Prostate gland (tissue), 2 donors: ENCODE measurements around the gene UMODL1. TPM values are rescaled to one million over a fixed set of nuclear protein-coding genes. Genes with fewer than 3 reads are reported as not detected.

Experiments
- DNase-seq: peaks from one replicate; pipeline ENCODE4 v3.0.0-alpha.2; 2019; ENCODE audit warnings: low spot score
- H3K27ac ChIP-seq, 2 donors: fragments of 200-600 bp; sonication (generic); 2 replicates each; pipeline ENCODE4 v1.5.1; 2017 to 2019
- H3K27me3 ChIP-seq: fragments of 200-600 bp; sonication (generic); replicated peaks from 2 replicates; pipeline ENCODE4 v1.5.1; 2019; ENCODE audit not compliant: insufficient read depth
- H3K36me3 ChIP-seq, 2 donors: fragments of 200-600 bp; sonication (generic); 1 replicate in 1 of 2; 2 replicates in 1 of 2; pipeline versions ENCODE4 v1.5.1 to v1.8.1; 2017 to 2019
- H3K4me1 ChIP-seq: fragments of 200-600 bp; sonication (generic); replicated peaks from 2 replicates; pipeline ENCODE4 v1.5.1; 2019
- H3K4me3 ChIP-seq, 2 donors: fragments of 200-600 bp; sonication (generic); 2 replicates each; pipeline ENCODE4 v1.5.1; 2017 to 2019
- H3K9me3 ChIP-seq: fragments of 200-600 bp; sonication (generic); 2 replicates; pipeline ENCODE4 v1.5.1; 2017
- POLR2A ChIP-seq: fragments of 450-650 bp; IDR thresholded peaks from one replicate; pipeline ENCODE4 v1.6.1; 2016; ENCODE audit warnings: antibody characterized with exemption, mild to moderate bottlenecking
- POLR2AphosphoS5 ChIP-seq: sonication (generic); formaldehyde crosslinking; IDR thresholded peaks from one replicate; pipeline ENCODE4 v1.6.1; 2017; ENCODE audit warnings: antibody characterized with exemption
- WGBS: methylation state at CpG from one replicate; pipeline ENCODE4 v1.1.5; 2018; 5-methylcytosine and 5-hydroxymethylcytosine counted together
- intact Hi-C: fragments of 100-400 bp; cut with DNase I; formaldehyde crosslinking; loops from one replicate; pipeline ENCODE4 v1.14.2; 2022
- total RNA-seq, 2 donors: library from RNA; depleted of rRNA; stranded (reverse); fragments of >200 nt; gene quantifications; one replicate each; pipeline ENCODE4 v1.1.0, GENCODE V29; 2016
- TF ChIP-seq, protein P1 (sequence below), 4 experiments: fragments of 200-600 bp in 2 of 4; fragments of 450-650 bp in 2 of 4; sonication (generic) in 2 of 4; IDR thresholded peaks; 1 replicate in 3 of 4; 2 replicates in 1 of 4; pipeline ENCODE4 v1.5.1; 2016 to 2019; ENCODE audit warnings: antibody characterized with exemption in 4 of 4, mild to moderate bottlenecking in 2 of 4, moderate library complexity in 2 of 4

UMODL1 gene
- total RNA-seq, 2 donors from 2014 or later = 0.14 to 0.57 TPM

DNA sequence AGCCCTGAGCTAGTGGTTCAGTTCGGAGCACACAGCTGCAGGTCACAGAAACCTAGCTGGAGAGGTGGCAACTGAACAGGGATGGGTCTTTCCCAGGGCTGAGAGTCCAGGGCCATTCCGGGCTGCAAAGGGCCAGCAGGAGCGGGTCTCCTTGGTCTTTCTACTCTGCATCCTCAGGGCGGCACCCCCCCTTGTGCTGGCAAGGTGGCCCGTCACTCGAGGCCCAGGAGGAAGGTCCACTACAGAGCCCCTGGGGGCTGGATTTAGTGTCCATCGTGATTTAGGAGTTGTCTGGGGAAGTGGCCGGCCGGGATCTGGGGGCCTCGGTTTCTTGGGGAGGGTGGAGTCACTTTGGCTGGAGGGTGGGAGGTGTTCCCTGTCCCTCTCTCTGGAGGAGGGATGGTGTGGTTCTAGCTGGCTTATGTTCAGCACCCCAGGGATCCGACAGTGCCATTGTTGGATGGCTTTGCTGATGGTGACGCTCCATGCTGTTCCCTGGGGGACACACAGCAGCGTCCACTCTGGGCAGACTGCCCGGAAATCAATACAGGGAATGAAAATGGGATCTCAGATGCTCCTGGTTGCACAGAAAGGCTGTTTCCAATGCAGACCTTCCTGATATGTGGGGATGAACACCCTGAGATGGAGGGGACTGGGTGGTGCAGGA, 64.4 kb downstream of the UMODL1 start:
- WGBS = 82% methylated on average over 14 of the region's 14 CpGs
- no peak for TF ChIP-seq POLR2A
- TF ChIP-seq, protein P1, sequence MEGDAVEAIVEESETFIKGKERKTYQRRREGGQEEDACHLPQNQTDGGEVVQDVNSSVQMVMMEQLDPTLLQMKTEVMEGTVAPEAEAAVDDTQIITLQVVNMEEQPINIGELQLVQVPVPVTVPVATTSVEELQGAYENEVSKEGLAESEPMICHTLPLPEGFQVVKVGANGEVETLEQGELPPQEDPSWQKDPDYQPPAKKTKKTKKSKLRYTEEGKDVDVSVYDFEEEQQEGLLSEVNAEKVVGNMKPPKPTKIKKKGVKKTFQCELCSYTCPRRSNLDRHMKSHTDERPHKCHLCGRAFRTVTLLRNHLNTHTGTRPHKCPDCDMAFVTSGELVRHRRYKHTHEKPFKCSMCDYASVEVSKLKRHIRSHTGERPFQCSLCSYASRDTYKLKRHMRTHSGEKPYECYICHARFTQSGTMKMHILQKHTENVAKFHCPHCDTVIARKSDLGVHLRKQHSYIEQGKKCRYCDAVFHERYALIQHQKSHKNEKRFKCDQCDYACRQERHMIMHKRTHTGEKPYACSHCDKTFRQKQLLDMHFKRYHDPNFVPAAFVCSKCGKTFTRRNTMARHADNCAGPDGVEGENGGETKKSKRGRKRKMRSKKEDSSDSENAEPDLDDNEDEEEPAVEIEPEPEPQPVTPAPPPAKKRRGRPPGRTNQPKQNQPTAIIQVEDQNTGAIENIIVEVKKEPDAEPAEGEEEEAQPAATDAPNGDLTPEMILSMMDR (IDR thresholded peaks at IDR 0.05) = no peak
- TF ChIP-seq POLR2AphosphoS5 = no peak
- intact Hi-C loops = no loop called here

DNA sequence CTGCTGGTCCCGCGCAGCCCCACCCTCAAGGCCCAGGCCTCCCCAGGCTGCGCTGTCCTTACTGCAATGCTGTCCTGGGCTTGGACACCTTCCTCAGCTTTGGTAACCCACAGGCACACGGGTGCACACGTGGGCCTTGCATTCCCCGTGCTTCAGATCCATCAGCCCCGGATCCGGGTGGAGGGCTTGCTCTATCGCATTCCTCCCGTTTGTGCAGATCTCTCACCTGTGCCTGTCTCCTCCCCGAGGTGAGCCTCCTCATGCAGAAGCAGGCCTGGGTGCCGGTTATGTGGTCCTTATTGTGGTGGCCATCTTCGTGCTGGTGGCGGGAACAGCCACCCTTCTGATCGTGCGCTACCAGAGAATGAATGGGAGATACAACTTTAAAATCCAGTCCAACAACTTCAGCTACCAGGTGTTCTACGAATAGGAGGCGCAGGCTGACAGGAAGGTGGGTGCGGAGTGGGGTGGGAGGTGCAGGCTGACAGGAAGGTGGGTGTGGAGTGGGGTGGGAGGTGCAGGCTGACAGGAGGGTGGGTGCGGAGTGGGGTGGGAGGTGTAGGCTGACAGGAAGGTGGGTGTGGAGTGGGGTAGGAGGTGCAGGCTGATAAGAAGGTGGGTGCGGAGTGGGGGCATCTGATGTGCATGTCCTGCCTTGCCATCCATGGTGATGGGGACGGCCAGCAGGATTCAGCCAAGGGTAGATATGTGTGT, 66.2 kb downstream of the UMODL1 start:
- intact Hi-C loops = no loop called here
- TF ChIP-seq POLR2A (no peak), POLR2AphosphoS5 (no peak)
- TF ChIP-seq, protein P1 (IDR thresholded peaks at IDR 0.05) = no peak
- Histone ChIP-seq H3K4me3 (no peak overlapping the region), H3K36me3 (no peaks in the 10 kb centered on the region), H3K27me3 (no peaks in the 10 kb centered on the region), H3K27ac (no peak overlapping the region), H3K9me3 (no peaks in the 10 kb centered on the region), H3K4me1 (no peaks in the 10 kb centered on the region)
- 72% methylated on average over 20 of the region's 22 CpGs for WGBS
- DNase-seq = no peak

More for the DNA sequence above, 64.4 kb downstream of the UMODL1 start:
- Histone ChIP-seq H3K9me3 (no peaks in the 10 kb centered on the region), H3K27me3 (no peaks in the 10 kb centered on the region), H3K27ac (no peak overlapping the region), H3K4me1 (no peaks in the 10 kb centered on the region), H3K4me3 (no peak overlapping the region), H3K36me3 (no peaks in the 10 kb centered on the region)
- no peak for DNase-seq

DNA sequence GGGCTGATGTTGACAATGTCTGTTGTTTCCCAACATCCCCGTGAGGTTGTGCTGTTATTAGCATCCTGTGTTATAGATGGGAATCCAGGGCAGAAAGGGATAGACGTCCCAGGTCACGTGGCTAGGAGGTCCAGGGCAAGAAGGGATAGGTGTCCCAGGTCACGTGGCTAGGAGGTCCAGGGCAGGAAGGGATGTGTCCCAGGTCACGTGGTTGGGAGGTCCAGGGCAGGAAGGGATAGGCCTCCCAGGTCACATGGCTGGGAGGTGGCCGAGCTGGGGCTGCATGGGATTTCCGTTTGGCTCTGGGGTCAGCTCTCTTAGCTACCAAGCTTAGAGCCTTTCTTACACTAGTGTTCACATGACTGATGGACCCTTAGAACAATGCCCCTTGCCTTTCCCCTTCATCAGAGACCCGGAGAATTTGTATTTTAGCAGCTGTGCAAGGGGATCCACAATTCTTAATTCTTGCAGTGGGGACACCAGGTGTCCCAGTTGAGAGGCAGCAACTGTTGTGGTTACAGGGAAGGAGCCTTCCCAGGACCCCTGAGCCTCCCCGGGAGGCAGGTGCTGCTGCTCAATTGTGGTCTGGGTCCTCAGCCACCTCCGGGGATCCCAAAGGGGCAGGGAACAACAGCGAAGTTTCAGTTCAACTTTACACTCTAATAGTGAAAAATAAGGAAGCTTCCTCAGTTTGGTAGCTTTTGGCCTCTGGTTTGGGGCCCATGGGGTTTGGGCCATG, 69.2 kb downstream of the UMODL1 start:
- Histone ChIP-seq H3K9me3 (no peaks in the 10 kb centered on the region), H3K4me1 (no peaks in the 10 kb centered on the region), H3K4me3 (no peak overlapping the region), H3K27ac (no peak overlapping the region), H3K27me3 (no peaks in the 10 kb centered on the region), H3K36me3 (no peaks in the 10 kb centered on the region)
- no peak for DNase-seq
- 84% methylated on average over 11 of the region's 11 CpGs for WGBS
- TF ChIP-seq POLR2AphosphoS5 = no peak
- TF ChIP-seq, protein P1 (IDR thresholded peaks at IDR 0.05) = no peak
- TF ChIP-seq POLR2A = no peak
- intact Hi-C loops = loop anchor here (10.0 kb wide), 1 partner anchor 424 kb away; no protein-coding TSS in a partner anchor

DNA sequence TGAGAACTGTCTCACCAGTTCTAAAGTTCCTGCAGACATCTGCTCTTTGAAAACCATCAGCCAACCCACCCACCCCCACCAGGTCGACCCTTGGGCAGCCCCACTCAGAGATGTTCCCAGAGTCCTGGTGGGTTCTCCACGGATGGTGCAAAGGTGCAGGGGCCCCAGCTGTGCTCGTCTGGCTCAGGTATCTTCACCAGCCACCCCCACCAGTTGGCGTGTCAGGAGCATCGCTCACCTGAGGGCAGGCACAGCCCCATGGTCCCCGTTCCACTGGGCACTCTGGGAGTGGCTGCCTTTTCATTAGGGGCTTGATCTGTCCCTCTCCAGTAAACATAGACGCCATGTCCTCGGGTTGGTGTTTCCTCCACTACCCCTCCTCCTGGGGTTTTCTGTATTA, 70.5 kb downstream of the UMODL1 start:
- WGBS = 85% methylated on average over 8 of the region's 8 CpGs
- H3K9me3 ChIP-seq = no peaks in the 10 kb centered on the region
- TF ChIP-seq POLR2A (no peak), POLR2AphosphoS5 (no peak)
- TF ChIP-seq, protein P1 (IDR thresholded peaks at IDR 0.05) = no peak
- no peaks in the 10 kb centered on the region for H3K27me3 ChIP-seq
- H3K27ac ChIP-seq = no peak overlapping the region
- no peak for DNase-seq
- no peaks in the 10 kb centered on the region for H3K36me3 ChIP-seq
- intact Hi-C loops = loop anchor here (10.0 kb wide), 1 partner anchor 423 kb away; no protein-coding TSS in a partner anchor
- no peaks in the 10 kb centered on the region for H3K4me1 ChIP-seq
- H3K4me3 ChIP-seq = no peak overlapping the region
